ENCODE measurements around the gene STK16.

STK16 gene

DNA sequence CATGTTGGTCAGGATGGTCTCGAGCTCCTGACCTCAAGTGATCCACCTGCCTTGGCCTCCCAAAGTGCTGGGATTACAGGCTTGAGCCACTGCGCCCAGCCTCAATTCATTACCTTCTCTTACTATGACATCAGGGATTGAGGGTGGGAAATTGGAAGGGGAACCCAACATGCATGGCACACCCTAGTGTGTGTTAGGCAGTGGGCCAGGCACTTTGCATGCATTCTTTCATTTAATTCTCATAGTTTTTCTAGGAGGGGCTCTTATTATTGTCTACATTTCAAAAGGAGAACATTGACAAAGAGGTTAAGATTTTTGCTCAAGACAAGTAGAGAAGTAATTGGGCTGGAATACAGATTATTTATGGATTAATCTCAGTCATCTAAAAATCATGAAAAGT, 23.0 kb downstream of the STK16 start:
- in situ Hi-C loops (cut with MboI; ENCODE audit: low sequenced_read_pairs) = no loop called here

DNA sequence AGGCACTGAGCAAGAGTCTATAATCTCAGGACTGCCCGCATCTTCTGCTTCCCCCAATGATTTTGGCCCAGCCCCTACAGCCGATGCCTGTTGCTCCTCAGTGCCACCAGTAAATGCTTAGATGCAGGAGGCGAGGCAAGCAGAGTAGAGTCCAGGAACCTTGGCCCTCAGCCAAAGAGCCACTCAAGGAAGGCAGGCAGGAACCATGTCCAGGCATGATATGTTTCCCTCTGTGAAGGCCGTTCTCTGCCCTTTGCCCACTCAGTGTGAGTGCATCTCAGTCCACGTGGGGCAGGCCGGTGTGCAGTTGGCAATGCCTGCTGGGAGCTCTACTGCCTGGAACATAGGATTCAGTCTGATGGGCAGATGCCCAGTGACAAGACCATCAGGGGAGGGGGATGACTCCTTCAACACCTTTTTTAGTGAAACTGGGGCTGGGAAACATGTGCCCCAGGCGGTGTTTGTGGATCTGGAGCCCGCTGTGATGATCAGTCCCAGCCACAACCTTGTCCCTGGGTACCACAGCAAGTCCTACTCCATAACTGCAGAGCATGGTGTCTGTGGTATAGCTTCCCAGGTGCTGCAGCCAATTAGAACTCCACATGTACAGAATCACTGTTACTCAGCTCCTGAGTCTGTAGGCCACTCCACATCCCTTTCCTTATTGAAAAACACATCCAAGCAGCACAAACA, 24.2 kb downstream of the STK16 start:
- in situ Hi-C loops (cut with MboI; ENCODE audit: low sequenced_read_pairs) = no loop called here

GRCh38 chr2:219270055-219270372, 24.7 kb downstream of the STK16 start:
- in situ Hi-C loops (cut with MboI; ENCODE audit: low sequenced_read_pairs) = no loop called here

GRCh38 chr2:219271021-219271420, 25.7 kb downstream of the STK16 start:
- in situ Hi-C loops (cut with MboI; ENCODE audit: low sequenced_read_pairs) = no loop called here

DNA sequence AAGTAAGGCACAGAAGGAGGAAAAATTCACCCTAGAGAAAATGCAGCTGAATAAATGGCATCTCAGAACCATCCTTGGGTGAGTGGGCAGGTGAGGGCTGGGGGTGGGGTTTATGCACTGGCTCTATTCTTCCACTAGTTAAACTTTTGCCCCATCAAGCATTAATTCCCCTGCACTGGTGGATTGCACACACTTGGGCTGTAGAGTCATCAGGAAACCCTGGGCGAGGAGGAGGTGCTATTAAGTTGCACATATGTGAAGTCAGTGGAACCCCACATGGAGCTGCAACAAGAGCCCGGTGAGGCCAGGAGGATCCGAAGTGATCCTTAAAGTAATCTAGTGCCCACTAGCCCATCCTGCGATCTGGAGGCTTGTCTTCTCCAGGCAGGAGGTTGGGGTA, 27.1 kb downstream of the STK16 start:
- in situ Hi-C loops (cut with MboI; ENCODE audit: low sequenced_read_pairs) = no loop called here

- in situ Hi-C loops (cut with MboI; ENCODE audit: low sequenced_read_pairs) = no loop called here
Observed at GRCh38 chr2:219272995-219273394, 27.7 kb downstream of the STK16 start.

- in situ Hi-C loops (cut with MboI; ENCODE audit: low sequenced_read_pairs) = no loop called here
Observed at GRCh38 chr2:219273937-219274336, 28.7 kb downstream of the STK16 start.

- in situ Hi-C loops (cut with MboI; ENCODE audit: low sequenced_read_pairs) = no loop called here
Observed at GRCh38 chr2:219274361-219274921, 29.2 kb downstream of the STK16 start.

DNA sequence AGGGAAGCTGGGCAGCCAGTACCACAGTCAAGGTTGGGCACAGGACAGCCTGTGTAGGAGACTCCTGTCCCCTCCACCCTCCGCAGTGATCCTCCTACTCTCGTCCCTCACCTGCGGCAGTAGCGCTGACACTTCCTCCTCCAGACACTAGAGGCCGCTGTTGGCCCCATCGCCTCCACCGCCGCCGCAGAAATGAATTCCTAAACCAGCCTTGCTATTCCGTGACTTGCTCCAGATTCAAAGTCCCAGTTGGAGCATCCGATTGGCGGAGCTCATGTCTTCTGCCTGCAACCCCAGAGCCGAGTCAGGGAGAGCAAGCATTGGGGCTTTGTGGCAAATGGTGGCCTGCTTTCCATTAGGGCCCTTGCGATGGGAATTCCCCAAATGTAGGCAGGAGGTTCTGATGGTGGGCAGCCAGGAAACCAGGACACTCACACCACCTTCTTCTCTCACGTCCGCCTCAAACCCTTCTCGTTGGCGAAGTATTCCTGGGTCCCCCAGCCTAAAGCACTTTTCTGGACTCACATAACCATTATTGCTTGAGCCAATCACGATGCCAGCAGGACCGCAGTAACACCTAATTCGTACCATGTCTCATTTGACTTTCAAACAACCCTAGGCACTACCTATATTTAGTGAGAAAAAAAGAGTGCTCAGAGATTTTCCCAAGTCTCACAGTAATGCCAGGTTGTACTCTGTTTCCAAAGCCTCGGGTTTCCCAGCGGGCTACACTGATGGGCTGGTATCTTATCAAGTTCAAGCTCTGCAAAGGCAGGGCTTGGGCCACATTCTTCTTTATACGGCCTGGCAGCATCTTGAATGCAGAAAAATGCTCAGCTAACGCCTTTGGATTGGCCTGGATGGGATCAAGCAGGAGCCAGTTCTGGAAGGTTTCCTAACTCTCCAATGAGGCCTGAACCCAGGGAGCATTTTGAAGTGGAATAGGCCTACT, 32.7 kb downstream of the STK16 start:
- in situ Hi-C loops (cut with MboI; ENCODE audit: low sequenced_read_pairs) = no loop called here

DNA sequence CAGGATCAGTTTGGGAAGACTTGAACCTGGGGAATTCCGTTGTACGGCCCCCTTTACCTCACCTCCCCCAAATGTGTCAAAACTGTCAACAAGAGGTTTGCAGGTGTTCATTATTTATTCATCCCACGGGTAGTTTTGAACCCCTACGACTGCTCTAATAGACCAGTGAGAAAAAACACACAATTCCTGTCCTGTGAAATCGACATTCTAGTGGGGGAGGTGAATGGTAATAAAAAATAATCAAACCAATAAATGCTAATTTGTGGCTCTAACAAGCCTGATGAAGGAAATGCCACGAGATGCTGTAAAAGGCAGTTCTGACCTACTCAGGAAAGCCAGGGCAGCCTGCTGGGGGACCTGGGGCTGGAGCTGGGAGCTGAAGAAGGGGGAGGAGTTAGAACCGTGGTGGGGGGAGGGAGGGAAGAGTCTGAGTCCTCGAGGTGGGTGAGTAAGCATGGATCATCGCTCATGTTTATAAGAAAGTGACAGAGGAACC, 33.4 kb downstream of the STK16 start:
- in situ Hi-C loops (cut with MboI; ENCODE audit: low sequenced_read_pairs) = no loop called here

- in situ Hi-C loops (cut with MboI; ENCODE audit: low sequenced_read_pairs) = no loop called here
Observed at GRCh38 chr2:219279151-219279915, 34.1 kb downstream of the STK16 start, which contains the start of gene DNAJB2. TSS of gene DNAJB2 (plus strand) at chr2:219279366. CDS start at chr2:219279834, 468 bp downstream.

DNA sequence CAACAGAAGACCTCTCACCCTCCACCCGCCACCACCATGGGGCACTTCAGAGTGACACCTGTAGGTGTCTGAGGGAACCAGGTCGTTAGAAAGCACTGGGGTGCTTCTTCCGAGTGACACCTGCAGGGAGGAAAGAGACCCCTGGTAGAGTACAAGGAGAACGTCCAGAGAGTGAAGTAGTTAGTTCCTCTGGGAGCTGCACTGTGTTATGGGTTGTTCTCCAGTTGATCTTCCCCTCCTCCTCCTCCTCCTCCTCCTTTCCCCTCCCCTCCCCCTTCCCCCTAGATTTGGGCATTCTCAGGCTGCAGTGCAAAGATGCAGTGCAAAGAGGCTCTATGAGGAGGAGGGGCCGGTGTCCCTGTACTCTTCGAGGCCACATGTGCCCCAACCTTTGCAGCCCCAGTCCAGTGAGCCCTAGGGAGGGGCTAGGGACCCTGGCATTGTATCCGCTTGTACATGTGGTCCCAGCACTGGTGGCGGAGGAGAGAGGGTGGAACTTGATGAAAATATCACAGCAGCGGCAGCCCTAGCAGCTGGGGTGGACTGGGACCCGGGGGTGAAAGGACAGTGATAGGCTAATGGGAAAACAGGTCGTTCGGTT, 34.7 kb downstream of the STK16 start:
- in situ Hi-C loops (cut with MboI; ENCODE audit: low sequenced_read_pairs) = no loop called here

DNA sequence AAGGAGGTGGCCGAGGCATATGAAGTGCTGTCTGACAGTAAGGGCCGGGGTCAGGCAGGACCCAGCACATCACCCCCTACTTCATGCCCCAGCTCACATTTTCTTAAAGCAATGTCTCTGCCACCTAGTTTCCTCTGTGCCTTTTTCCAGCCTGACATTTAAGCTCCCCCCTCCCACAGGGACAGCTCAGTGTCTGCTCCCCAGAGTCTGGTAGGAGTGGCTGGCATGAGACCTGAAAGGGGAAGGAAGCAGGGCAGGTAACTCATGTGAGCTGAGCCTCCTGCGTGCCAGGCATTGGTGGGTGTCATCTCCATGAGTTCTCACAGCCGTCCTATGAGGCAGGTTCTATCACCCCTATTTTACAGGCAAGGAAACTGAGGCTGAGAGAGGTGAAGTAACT, 35.4 kb downstream of the STK16 start:
- in situ Hi-C loops (cut with MboI; ENCODE audit: low sequenced_read_pairs) = no loop called here

DNA sequence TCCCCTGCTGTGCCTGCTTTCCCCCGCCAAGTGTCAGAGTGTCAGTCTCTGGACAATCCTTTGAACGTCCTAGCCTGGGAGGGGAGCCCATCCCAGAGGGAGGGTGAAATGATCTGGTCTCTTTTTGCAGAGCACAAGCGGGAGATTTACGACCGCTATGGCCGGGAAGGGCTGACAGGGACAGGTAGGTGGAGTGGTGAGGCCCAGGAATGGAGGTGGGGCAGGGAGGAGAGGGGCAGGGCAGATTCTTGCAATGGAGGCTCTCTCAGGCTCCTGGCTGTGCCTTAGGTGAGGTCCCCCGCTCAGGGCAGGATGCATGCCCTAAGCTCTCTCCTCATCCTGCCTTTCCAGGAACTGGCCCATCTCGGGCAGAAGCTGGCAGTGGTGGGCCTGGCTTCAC, 36.3 kb downstream of the STK16 start:
- in situ Hi-C loops (cut with MboI; ENCODE audit: low sequenced_read_pairs) = no loop called here

GRCh38 chr2:219282375-219282774, 37.1 kb downstream of the STK16 start:
- in situ Hi-C loops (cut with MboI; ENCODE audit: low sequenced_read_pairs) = no loop called here

- in situ Hi-C loops (cut with MboI; ENCODE audit: low sequenced_read_pairs) = no loop called here
Observed at GRCh38 chr2:219282943-219283581, 37.8 kb downstream of the STK16 start.

- in situ Hi-C loops (cut with MboI; ENCODE audit: low sequenced_read_pairs) = no loop called here
Observed at GRCh38 chr2:219284501-219285372, 39.5 kb downstream of the STK16 start.

DNA sequence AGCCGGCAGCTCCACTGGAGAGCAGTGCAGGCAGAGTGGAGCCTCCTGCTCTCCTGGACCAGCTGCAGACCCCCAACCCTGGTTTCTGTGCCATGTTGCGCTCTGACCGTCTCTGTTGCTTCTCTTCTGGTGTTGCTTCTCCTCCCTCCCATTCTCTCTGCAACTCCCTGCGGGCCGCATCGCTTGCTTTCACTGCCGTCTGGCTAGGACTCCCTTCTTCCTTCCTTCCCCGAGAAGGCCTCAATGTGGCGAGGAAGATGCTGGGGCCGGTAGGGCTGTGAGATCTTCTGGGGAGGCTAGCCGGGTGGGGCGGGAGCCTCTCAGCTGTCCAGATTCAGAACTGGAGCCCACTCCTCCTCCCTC, 40.1 kb downstream of the STK16 start:
- in situ Hi-C loops (cut with MboI; ENCODE audit: low sequenced_read_pairs) = no loop called here

GRCh38 chr2:219285894-219286425, 40.7 kb downstream of the STK16 start:
- in situ Hi-C loops (cut with MboI; ENCODE audit: low sequenced_read_pairs) = no loop called here

Data from hTERT RPE-1 (cell line).